ENCODE results near the gene HORMAD2.
"Not testable (repeated sequence)": the region's sequence is repeated elsewhere in the genome, so short reads cannot be mapped to it uniquely, and the experiment has no call there.

HORMAD2 gene

GRCh38 chr22:30195245-30196140, 115.2 kb downstream of the HORMAD2 start:
- peak in 1 of 2 donors; percentile 44 for DNase-seq

DNA sequence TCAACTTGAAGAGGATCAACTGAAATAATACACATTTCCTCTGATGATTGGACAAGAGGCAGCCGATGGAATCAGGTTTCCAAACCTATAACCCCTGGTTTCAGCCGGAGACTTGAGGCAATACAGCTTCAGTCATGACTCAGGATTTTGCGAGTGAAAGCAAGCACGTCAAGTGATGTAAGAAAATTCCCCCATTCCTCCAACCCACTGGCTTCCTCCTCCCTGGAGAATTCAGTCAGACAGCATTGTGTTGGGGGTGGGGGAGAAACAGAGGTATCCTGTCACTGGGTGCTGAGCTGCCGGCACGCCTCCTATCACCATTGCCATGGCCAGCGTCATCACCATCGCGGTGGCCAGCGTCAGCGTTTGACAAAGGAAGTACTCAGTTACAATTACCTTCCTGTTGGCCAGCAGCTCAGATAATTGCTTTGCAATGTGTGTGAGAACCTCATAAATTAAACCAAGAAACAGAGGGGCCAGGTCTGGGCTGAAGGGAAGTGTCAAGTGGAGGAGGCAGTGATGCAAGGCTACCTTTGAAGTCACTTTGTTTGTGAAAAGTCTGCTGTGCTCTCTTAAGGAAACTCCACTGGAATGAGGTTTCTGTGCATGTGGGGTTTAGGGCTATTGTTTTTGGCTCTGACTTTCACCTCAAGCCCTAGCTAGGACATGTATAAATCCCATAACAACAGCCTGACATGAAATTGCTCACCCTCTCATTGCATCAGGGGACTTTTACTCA, 116.0 kb downstream of the HORMAD2 start:
- DNase-seq, result peak; percentile 96 to 99

- peak in 1 of 2 donors; percentile 66 for DNase-seq
These were observed 116.6 kb downstream of the HORMAD2 start for GRCh38 chr22:30196880-30197336.

GRCh38 chr22:30197389-30197788, 117.1 kb downstream of the HORMAD2 start:
- DNase-seq, result no peak

DNA sequence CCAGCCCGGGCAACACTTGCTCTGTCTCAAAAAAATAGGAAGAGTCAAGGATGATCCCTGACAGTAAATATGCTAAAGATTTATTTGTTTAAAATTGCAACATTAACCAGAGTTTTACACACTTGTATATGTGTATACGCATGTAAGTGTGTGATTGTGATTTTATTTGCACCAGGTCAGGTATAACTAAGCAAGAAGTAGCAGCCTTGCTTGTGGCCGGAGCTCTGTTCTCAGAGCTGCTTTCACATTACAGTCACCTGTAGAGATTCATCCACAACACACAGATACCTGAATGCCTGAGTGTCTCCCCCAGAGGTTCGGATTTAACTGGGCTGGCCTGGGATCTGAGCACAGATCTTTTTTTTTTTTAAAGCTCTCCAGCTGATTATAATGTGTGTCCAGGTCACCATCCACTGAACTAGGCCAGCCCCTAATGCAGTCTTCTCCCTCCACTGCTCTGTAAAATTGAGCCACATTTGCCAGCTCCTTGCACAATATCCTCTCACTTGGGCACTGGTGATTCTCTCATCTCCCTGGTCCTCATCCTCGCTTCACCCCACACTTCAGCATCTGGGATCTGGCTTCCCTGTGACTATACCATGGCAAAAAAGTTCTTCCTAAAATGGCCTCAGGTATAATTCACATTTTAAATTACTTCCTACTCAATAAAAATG, 118.0 kb downstream of the HORMAD2 start:
- no peak for DNase-seq

- no peak for DNase-seq
These were observed 118.7 kb downstream of the HORMAD2 start for GRCh38 chr22:30198921-30199320.

- DNase-seq, result not testable (repeated sequence)
These were observed 120.6 kb downstream of the HORMAD2 start for GRCh38 chr22:30200905-30201304.

- no peak for DNase-seq
These were observed 121.7 kb downstream of the HORMAD2 start for GRCh38 chr22:30201945-30202344.

DNA sequence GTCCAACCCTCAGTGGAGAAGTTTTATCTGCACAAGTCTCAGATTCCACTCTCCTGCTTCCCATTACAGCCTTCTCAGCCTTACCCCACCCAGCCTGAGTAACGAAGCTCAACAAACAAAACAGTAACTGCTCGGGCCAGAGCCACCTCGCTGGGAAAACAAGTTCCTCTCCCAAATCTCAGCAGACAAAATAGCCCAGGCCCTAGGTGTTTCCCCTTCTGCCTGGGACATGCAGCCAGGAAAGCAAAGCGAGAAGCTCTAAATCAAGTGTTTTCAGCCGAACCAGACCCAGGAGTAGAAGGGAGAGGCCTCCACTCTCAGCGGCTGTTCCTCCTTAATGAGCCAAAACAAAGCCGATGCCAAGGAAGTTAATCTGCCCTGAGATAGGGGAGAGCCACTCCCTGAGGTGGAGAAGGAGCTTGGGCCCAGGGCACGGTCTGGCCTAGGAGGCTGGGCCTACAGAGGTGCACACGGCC, 122.3 kb downstream of the HORMAD2 start:
- DNase-seq, result no peak

GRCh38 chr22:30204015-30204741, 123.9 kb downstream of the HORMAD2 start:
- DNase-seq, result no peak

- DNase-seq, result no peak
These were observed 124.5 kb downstream of the HORMAD2 start for GRCh38 chr22:30204742-30205111.

- peak; percentile 86 to 97 for DNase-seq
These were observed 125.2 kb downstream of the HORMAD2 start for GRCh38 chr22:30205281-30206115.

DNA sequence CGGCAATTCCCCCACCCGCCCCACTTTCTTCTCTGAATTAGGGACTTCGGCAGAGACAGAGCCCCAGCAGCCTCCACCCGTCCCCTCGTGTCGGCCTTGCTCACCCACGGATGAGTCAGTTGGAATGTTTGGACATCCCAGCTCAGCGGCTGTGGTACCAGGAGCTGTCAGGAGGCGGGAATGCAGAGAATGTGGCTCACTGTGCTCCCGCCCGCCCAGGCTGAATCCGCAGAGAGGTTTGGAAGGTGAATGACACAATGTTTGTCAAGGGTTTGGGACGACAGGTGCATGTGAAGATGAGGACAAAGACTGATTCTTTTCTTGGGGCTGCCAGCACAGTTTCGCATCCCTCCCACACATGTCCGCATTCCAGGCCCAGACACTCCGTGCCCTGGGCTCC, 126.7 kb downstream of the HORMAD2 start:
- DNase-seq, result peak; percentile 64 to 91

- peak; percentile 44 to 83 for DNase-seq
These were observed 128.7 kb downstream of the HORMAD2 start for GRCh38 chr22:30208631-30209603.

DNA sequence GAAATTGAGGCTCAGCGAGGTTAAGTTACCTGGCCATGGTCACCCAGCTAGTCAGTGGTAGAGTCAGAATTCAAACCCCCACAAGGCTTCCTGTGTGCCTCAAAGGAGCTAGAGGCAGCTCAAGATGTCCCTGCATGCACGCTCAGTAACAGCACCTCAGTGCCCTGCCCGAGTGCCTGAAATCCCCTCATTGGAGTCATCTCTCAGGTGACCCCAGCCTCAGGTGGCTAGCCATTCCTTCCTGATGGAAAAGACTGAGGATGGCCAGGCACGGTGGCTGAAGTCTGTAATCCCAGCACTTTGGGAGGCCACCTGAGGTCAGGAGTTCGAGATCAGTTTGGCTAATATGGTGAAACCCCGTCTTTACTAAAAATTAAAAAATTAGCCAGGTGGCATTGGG, 129.4 kb downstream of the HORMAD2 start:
- DNase-seq, result no peak

GRCh38 chr22:30210235-30210909, 130.1 kb downstream of the HORMAD2 start:
- DNase-seq, result peak; percentile 65 to 94

DNA sequence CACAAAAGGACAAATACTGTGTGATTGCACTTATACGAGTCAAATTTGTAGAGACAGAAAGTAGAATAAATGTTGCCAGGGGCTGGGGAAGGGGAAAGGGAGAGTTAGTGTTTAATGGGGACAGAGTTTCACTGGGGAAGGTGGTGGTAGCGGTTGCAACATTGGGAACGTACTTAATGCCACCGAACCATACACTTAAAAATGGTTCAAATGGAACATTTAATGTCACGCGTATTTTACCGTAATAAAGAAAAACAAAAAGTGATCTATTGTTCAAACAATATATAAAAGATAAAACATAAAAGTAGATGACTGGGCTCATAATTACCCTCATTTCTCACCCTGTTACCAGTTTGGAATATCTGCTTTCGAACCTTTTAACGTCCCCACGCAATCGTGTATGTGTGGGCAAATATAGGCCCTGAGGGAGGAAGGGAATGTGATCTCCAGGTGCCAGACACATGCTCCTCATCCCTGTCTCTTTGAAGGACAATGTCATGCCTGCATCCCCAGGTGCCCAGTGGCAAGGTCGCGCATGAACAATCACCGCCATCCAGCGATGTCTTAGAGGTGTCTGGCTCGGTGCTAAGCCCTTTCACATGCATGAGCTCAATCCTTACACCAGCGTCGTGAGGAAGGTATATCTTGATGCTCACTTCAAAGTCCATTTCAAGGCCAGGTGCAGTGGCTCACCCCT, 131.0 kb downstream of the HORMAD2 start:
- DNase-seq, result no peak

GRCh38 chr22:30212363-30212995, 132.2 kb downstream of the HORMAD2 start:
- peak; percentile 85 to 96 for DNase-seq
